Stimulated activated CD4-positive, alpha-beta T cell treated with anti-CD3 and anti-CD28 coated beads, Interleukin-12 subunit alpha, Interleukin-12 subunit beta, amount 100 ng/mL, for 48 hours (primary cell): ENCODE results near the gene ATP5F1E.
"Not testable (repeated sequence)": the region's sequence is repeated elsewhere in the genome, so short reads cannot be mapped to it uniquely, and the experiment has no call there.

Experiments
- DNase-seq, 3 donors: peaks; one replicate each; pipeline ENCODE4 v3.0.0-alpha.2; 2020; ENCODE audit warnings: low read depth in 2 of 3, low spot score in 1 of 3

Gene ATP5F1E

GRCh38 chr20:59020938-59021551 is 11.1 kb downstream of the ATP5F1E start:
- DNase-seq: no peak

GRCh38 chr20:59019217-59019616 is 12.9 kb downstream of the ATP5F1E start, which contains the start of gene TUBB1:
Gene TUBB1, plus strand, starts transcription at chr20:59019429. Its CDS starts 94 bp downstream, at chr20:59019523.
- DNase-seq: no peak

GRCh38 chr20:59018817-59019216 is 13.3 kb downstream of the ATP5F1E start:
- DNase-seq: no peak

GRCh38 chr20:59017493-59018231 is 14.5 kb downstream of the ATP5F1E start:
- DNase-seq: no peak

- no peak for DNase-seq
Measured at GRCh38 chr20:59016795-59017492, 15.2 kb downstream of the ATP5F1E start.

GRCh38 chr20:59015812-59016711 is 16.1 kb downstream of the ATP5F1E start:
- no peak for DNase-seq

GRCh38 chr20:59015411-59015810 is 16.7 kb downstream of the ATP5F1E start:
- DNase-seq: no peak

- DNase-seq: no peak
Measured at GRCh38 chr20:59014680-59015389, 17.3 kb downstream of the ATP5F1E start.

GRCh38 chr20:59013959-59014608 is 18.1 kb downstream of the ATP5F1E start:
- no peak for DNase-seq

- no peak for DNase-seq
Measured at GRCh38 chr20:59013031-59013951, 18.8 kb downstream of the ATP5F1E start.

GRCh38 chr20:59011874-59012157 is 20.3 kb downstream of the ATP5F1E start:
- not testable (repeated sequence) for DNase-seq

- no peak for DNase-seq
Measured at GRCh38 chr20:59010995-59011873, 20.9 kb downstream of the ATP5F1E start.

GRCh38 chr20:59010321-59010994 is 21.7 kb downstream of the ATP5F1E start:
- no peak for DNase-seq

- no peak for DNase-seq
Measured at GRCh38 chr20:59008715-59009336, 23.3 kb downstream of the ATP5F1E start.

GRCh38 chr20:59007665-59008511 is 24.2 kb downstream of the ATP5F1E start:
- no peak for DNase-seq
